Stomach (tissue), 9 donors: ENCODE measurements around the gene NOXA1. TPM values are rescaled to one million over a fixed set of nuclear protein-coding genes. Genes with fewer than 3 reads are reported as not detected.

Source experiments
- DNase-seq, 2 donors: peaks; one replicate each; pipeline versions ENCODE4 v3.0.0 to v3.0.0-alpha.2; 2013 to 2019
- H3K27ac ChIP-seq, 5 donors: fragments of 200-600 bp in 4 of 5; sonication (generic) in 4 of 5; one replicate each; pipeline ENCODE4 v1.5.1; 2013 to 2019; ENCODE audit warnings: mild to moderate bottlenecking in 1 of 5, moderate library complexity in 1 of 5
- H3K27me3 ChIP-seq, 3 donors: fragments of 200-600 bp; sonication (generic); one replicate each; pipeline ENCODE4 v1.5.1; 2017 to 2019; ENCODE audit warnings: mixed run types in 1 of 3
- H3K36me3 ChIP-seq, 4 donors: fragments of 200-600 bp; sonication (generic); 1 replicate in 3 of 4; 2 replicates in 1 of 4; pipeline ENCODE4 v1.5.1; 2016 to 2019
- H3K4me1 ChIP-seq, 4 donors: fragments of 200-600 bp; sonication (generic); one replicate each; pipeline ENCODE4 v1.5.1; 2016 to 2019
- H3K4me3 ChIP-seq, 4 donors: fragments of 200-600 bp; sonication (generic) in 3 of 4; one replicate each; pipeline ENCODE4 v1.5.1; 2016 to 2019; ENCODE audit warnings: mild to moderate bottlenecking in 1 of 4
- H3K9me3 ChIP-seq, 4 donors: fragments of 200-600 bp; sonication (generic); one replicate each; pipeline ENCODE4 v1.5.1; 2016 to 2019
- EP300 ChIP-seq: sonication (generic); formaldehyde crosslinking; IDR thresholded peaks from one replicate; pipeline ENCODE4 v1.6.1; 2017; ENCODE audit warnings: antibody characterized with exemption
- POLR2A ChIP-seq, 4 donors: fragments of 450-650 bp; IDR thresholded peaks; one replicate each; pipeline ENCODE4 v1.6.1; 2016; ENCODE audit warnings: antibody characterized with exemption in 4 of 4, control low read depth in 2 of 4, mild to moderate bottlenecking in 1 of 4, moderate library complexity in 1 of 4
- POLR2AphosphoS5 ChIP-seq, 3 donors: sonication (generic); formaldehyde crosslinking; IDR thresholded peaks; one replicate each; pipeline ENCODE4 v1.6.1; 2016; ENCODE audit warnings: antibody characterized with exemption in 3 of 3
- WGBS, 5 donors: extraction: QIAGEN DNeasy Blood & Tissue Kit in 3 of 5; methylation state at CpG; one replicate each; pipeline versions ENCODE4 v1.1.5 to v1.1.7; 2013 to 2018; 5-methylcytosine and 5-hydroxymethylcytosine counted together
- intact Hi-C: fragments of 100-400 bp; cut with DNase I; formaldehyde crosslinking; loops from one replicate; pipeline ENCODE4 v1.15.1; 2023; ENCODE audit warnings: low total_unique reads
- polyA plus RNA-seq, 3 donors: library from polyadenylated mRNA; stranded (reverse); fragments of 200-250 nt; gene quantifications; one replicate each; pipeline ENCODE4 v1.2.3, GENCODE V29; 2013
- total RNA-seq, 5 donors: library from RNA; depleted of rRNA; stranded (reverse); fragments of >200 nt; gene quantifications; one replicate each; pipeline versions ENCODE4 v1.1.0 to v1.2.3, GENCODE V29; 2014 to 2016
- TF ChIP-seq, protein P1 (sequence below), 7 experiments: fragments of 450-650 bp in 4 of 7; fragments of 200-600 bp in 3 of 7; sonication (generic) in 3 of 7; IDR thresholded peaks; one replicate each; pipeline ENCODE4 v1.5.1; 2016 to 2019; ENCODE audit warnings: antibody characterized with exemption in 7 of 7, control low read depth in 2 of 7, mild to moderate bottlenecking in 1 of 7
- donor health status: healthy with polysubstance abuse.
- donor health status: Bipolar disorder and iron deficiency.
- donor health status: healthy.

The NOXA1 gene
- total and polyA plus RNA-seq, 8 donors: 3.5 to 43.2 (median 14.7) TPM

GRCh38 chr9:137429974-137430722 is 7.0 kb downstream of the NOXA1 start:
- intact Hi-C loops: no loop called here
- peaks cover 0 to 3% (median 0%) of the 10 kb centered on the region in 4 donors for H3K36me3 ChIP-seq
- no peaks in the 10 kb centered on the region for H3K27me3 ChIP-seq
- H3K4me3 ChIP-seq: peak overlapping the region in 1 of 4 donors; percentile 11
- TF ChIP-seq POLR2A (IDR thresholded peaks at IDR 0.05) (no peak), EP300 (no peak), POLR2AphosphoS5 (IDR thresholded peaks at IDR 0.05) (no peak)
- WGBS, 5 donors: 41 to 61% (median 56%) methylated on average over 18 to 34 of the region's 34 CpGs
- peaks cover 9 to 43% (median 33%) of the 10 kb centered on the region in 4 donors for H3K4me1 ChIP-seq
- no peaks in the 10 kb centered on the region for H3K9me3 ChIP-seq
- peak in 1 of 2 donors; percentile 75 for DNase-seq
- no peak overlapping the region for H3K27ac ChIP-seq

DNA sequence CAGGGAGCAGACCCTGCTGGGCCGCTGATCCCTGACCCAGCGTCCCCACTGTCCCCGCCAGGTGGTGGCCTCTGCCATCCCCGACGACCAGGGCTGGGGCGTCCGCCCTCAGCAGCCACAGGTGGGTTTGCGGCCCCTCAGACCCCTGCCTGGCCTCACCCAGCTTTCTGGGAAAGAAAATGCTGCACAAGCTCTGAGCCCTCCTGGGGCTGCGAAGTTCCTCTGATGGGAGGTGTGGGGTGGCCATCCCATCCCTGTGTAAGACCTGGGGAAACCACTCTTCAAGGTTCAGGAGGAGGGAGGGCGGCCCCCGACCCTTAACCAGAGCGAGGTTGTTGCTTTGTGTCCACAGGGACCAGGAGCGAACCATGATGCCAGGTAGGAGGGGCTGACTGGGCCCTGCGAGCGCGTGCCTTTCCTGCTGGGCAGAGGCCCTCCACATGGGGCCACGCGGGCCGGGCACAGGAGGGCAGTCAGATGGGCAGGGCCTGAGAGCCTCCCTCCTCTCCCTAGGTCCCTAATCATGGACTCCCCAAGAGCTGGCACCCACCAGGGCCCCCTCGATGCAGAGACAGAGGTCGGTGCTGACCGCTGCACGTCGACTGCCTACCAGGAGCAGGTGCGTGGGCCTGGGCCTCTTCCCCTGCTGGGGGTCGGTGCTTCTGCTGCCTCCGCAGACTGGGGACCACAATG is 7.7 kb downstream of the NOXA1 start:
- no peaks in the 10 kb centered on the region for H3K9me3 ChIP-seq
- WGBS, 5 donors: 65 to 83% (median 77%) methylated on average over 21 to 27 of the region's 27 CpGs
- H3K4me3 ChIP-seq: peak overlapping the region in 1 of 4 donors; percentile 11
- no peak overlapping the region for H3K27ac ChIP-seq
- H3K36me3 ChIP-seq: peaks cover 0 to 3% (median 0%) of the 10 kb centered on the region in 4 donors
- peaks cover 16 to 43% (median 34%) of the 10 kb centered on the region in 4 donors for H3K4me1 ChIP-seq
- TF ChIP-seq EP300 (no peak), POLR2A (IDR thresholded peaks at IDR 0.05) (no peak), POLR2AphosphoS5 (IDR thresholded peaks at IDR 0.05) (no peak)
- TF ChIP-seq, protein P1, sequence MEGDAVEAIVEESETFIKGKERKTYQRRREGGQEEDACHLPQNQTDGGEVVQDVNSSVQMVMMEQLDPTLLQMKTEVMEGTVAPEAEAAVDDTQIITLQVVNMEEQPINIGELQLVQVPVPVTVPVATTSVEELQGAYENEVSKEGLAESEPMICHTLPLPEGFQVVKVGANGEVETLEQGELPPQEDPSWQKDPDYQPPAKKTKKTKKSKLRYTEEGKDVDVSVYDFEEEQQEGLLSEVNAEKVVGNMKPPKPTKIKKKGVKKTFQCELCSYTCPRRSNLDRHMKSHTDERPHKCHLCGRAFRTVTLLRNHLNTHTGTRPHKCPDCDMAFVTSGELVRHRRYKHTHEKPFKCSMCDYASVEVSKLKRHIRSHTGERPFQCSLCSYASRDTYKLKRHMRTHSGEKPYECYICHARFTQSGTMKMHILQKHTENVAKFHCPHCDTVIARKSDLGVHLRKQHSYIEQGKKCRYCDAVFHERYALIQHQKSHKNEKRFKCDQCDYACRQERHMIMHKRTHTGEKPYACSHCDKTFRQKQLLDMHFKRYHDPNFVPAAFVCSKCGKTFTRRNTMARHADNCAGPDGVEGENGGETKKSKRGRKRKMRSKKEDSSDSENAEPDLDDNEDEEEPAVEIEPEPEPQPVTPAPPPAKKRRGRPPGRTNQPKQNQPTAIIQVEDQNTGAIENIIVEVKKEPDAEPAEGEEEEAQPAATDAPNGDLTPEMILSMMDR (IDR thresholded peaks at IDR 0.05): no peak
- peaks cover 0 to 5% (median 0%) of the 10 kb centered on the region in 3 donors for H3K27me3 ChIP-seq
- DNase-seq: no peak
- intact Hi-C loops: no loop called here

DNA sequence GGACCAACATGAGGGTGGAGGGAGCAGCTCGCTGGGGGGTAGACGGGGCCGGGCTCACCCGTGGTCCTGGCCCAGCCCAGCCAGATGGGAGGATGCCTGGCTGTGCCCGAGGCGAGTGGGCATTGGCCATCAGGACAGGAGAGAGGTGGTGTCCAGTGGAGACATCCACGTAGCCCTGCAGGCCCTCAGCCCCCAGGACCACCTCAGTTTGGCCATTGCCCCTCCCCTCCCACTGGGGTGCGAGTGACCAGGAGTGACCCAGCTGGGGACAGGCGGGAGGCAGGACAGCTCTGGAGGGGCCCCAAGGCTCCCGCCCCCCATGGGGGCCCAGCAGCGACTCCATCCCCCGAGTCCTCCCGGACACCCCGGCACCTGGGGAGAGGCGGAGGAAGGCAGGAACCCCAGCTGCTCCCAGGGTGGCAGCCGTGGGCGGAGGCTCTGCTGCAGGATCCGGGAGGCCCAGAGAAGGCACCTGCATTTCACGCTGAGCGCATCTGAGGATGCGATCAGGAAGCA is 8.3 kb downstream of the NOXA1 start:
- Histone ChIP-seq H3K9me3 (no peaks in the 10 kb centered on the region), H3K27ac (no peak overlapping the region), H3K36me3 (peaks cover 0 to 3% (median 0%) of the 10 kb centered on the region in 4 donors), H3K4me1 (peaks cover 22 to 48% (median 40%) of the 10 kb centered on the region in 4 donors), H3K27me3 (peaks cover 0 to 9% (median 0%) of the 10 kb centered on the region in 3 donors), H3K4me3 (no peak overlapping the region)
- TF ChIP-seq POLR2AphosphoS5 (IDR thresholded peaks at IDR 0.05) (no peak), EP300 (no peak), POLR2A (IDR thresholded peaks at IDR 0.05) (no peak)
- TF ChIP-seq, protein P1 (IDR thresholded peaks at IDR 0.05): no peak
- no peak for DNase-seq
- 74 to 89% (median 85%) methylated on average over 6 to 21 of the region's 21 CpGs for WGBS, 5 donors
- intact Hi-C loops: no loop called here

DNA sequence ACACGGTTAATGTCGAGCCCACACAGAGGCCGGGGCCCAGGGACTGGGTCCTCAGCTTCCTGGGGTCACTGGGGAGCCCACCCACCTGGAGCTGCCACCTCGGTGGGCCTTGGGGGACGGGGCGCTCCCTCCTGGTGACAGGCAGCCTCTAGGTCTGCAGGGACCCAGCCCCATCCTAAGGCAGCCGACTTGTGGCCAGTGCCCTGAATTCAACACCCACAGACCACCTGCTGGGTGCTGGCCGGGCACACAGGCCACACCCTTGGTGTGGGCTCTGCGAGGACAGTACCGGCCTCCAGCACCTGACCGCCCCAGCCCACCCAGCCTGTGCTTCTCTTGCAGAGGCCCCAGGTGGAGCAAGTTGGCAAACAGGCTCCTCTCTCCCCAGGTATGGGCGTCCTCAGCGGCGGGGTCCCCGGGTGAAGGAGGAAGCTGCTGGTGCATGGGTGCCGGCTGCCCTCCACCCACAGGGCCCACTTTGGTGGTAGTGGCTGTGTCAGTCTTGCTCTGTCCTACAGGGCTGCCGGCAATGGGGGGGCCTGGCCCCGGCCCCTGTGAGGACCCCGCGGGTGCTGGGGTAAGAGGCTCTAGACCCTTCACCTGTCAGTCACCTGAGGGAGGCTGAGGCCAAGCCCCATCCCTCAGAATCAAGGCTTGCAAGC is 9.6 kb downstream of the NOXA1 start:
- Histone ChIP-seq H3K4me3 (no peak overlapping the region), H3K4me1 (peaks cover 33 to 61% (median 53%) of the 10 kb centered on the region in 4 donors), H3K27me3 (peaks cover 0 to 23% (median 0%) of the 10 kb centered on the region in 3 donors), H3K36me3 (peaks cover 0 to 3% (median 0%) of the 10 kb centered on the region in 4 donors), H3K9me3 (no peaks in the 10 kb centered on the region), H3K27ac (no peak overlapping the region)
- intact Hi-C loops: no loop called here
- WGBS, 5 donors: 91 to 94% (median 92%) methylated on average over 7 to 20 of the region's 20 CpGs
- DNase-seq: no peak
- TF ChIP-seq, protein P1 (IDR thresholded peaks at IDR 0.05): no peak
- TF ChIP-seq POLR2AphosphoS5 (IDR thresholded peaks at IDR 0.05): no peak
- TF ChIP-seq EP300: no peak
- TF ChIP-seq POLR2A (IDR thresholded peaks at IDR 0.05): no peak
